ENCODE results near the gene COL19A1. TPM values are rescaled to one million over a fixed set of nuclear protein-coding genes. Genes with fewer than 3 reads are reported as not detected.

COL19A1 gene
- total and polyA plus RNA-seq, 9 donors = 0.20 to 0.23 TPM; not detected in 7

DNA sequence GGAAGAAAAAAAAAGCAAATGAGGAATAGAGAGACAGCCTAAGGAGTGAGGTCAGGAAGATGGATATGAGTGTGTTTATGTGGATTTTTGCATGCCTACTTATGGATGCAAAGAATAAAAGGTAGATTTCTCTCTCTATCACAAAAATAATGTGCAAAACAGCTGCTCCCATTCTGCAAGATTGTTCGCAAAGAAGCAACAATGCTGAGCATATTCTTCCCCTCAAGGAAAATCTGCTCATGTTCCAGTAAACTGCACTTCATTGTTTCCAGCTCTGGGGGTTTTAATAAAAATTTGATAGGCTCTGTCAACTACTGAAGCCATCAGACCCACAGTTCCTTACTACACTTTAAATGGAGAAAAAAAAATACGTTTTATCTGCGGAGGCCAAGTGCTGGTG, 259.2 kb downstream of the COL19A1 start:
- Histone ChIP-seq H3K27ac (no peak overlapping the region), H3K9me3 (no peaks in the 10 kb centered on the region), H3K4me1 (ENCODE audit: insufficient read depth) (no peaks in the 10 kb centered on the region), H3K4me3 (no peak overlapping the region), H3K27me3 (no peaks in the 10 kb centered on the region), H3K36me3 (no peaks in the 10 kb centered on the region)
- 71 to 79% (median 79%) methylated on average over 3 of the region's 3 CpGs for WGBS, 3 donors
- DNase-seq = no peak
- intact Hi-C loops (cut with DNase I) = no loop called here
- TF ChIP-seq, protein P1, sequence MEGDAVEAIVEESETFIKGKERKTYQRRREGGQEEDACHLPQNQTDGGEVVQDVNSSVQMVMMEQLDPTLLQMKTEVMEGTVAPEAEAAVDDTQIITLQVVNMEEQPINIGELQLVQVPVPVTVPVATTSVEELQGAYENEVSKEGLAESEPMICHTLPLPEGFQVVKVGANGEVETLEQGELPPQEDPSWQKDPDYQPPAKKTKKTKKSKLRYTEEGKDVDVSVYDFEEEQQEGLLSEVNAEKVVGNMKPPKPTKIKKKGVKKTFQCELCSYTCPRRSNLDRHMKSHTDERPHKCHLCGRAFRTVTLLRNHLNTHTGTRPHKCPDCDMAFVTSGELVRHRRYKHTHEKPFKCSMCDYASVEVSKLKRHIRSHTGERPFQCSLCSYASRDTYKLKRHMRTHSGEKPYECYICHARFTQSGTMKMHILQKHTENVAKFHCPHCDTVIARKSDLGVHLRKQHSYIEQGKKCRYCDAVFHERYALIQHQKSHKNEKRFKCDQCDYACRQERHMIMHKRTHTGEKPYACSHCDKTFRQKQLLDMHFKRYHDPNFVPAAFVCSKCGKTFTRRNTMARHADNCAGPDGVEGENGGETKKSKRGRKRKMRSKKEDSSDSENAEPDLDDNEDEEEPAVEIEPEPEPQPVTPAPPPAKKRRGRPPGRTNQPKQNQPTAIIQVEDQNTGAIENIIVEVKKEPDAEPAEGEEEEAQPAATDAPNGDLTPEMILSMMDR (IDR thresholded peaks at IDR 0.05) = no peak
- TF ChIP-seq EP300 (IDR thresholded peaks at IDR 0.05) (no peak), POLR2A (IDR thresholded peaks at IDR 0.05) (no peak)

DNA sequence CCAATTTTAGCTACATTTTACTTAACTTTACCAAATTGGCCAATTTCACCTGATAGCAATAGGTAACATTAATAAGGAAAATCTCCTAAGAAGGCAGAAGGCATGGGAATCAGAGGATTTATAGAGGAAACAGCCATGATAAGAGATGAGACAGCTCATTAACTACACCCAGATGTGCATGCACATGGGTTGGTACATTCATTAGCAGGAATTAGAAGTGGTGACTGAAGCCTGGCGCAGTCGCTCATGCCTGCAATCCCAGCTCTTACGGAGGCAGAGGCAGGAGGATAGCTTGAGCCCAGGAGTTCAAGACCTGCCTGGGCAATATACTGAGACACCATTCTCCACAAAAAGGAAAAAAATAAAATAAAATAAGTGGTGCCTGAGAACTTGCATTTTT, 263.0 kb downstream of the COL19A1 start:
- TF ChIP-seq POLR2A (IDR thresholded peaks at IDR 0.05) = no peak
- TF ChIP-seq EP300 (IDR thresholded peaks at IDR 0.05) = no peak
- TF ChIP-seq, protein P1 (IDR thresholded peaks at IDR 0.05) = no peak
- Histone ChIP-seq H3K4me3 (no peak overlapping the region), H3K36me3 (no peaks in the 10 kb centered on the region), H3K4me1 (ENCODE audit: insufficient read depth) (no peaks in the 10 kb centered on the region), H3K27me3 (no peaks in the 10 kb centered on the region), H3K27ac (no peak overlapping the region), H3K9me3 (no peaks in the 10 kb centered on the region)
- intact Hi-C loops (cut with DNase I) = no loop called here
- 71 to 76% (median 75%) methylated on average over 3 of the region's 3 CpGs for WGBS, 3 donors
- no peak for DNase-seq

DNA sequence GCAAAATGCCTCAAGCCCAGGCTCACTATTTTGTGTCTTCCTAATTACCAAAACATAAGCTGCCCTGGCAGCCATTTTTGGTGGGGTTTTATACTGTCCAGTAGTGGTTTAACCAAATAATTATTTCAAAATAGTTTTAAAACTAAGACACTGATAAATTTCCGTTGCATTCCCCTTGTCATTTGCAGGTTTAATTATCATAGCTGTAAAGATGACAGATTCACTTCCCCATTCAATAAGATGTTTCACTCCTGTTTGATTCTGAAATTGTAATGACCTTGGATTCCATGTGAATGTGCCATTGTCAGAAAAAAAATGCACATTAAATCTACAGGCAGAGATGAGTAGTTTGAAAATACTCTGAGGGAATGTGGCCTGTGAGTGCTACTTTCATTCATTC, 264.5 kb downstream of the COL19A1 start:
- no peaks in the 10 kb centered on the region for H3K36me3 ChIP-seq
- intact Hi-C loops (cut with DNase I) = no loop called here
- TF ChIP-seq, protein P1 (IDR thresholded peaks at IDR 0.05) = no peak
- no peak for TF ChIP-seq EP300 (IDR thresholded peaks at IDR 0.05)
- TF ChIP-seq POLR2A (IDR thresholded peaks at IDR 0.05) = no peak
- 31 to 47% (median 35%) methylated on average over 1 of the region's 1 CpG for WGBS, 3 donors
- no peak for DNase-seq
- H3K27ac ChIP-seq = no peak overlapping the region
- H3K9me3 ChIP-seq = no peaks in the 10 kb centered on the region
- no peaks in the 10 kb centered on the region for H3K27me3 ChIP-seq
- H3K4me3 ChIP-seq = no peak overlapping the region
- no peaks in the 10 kb centered on the region for H3K4me1 ChIP-seq (ENCODE audit: insufficient read depth)

DNA sequence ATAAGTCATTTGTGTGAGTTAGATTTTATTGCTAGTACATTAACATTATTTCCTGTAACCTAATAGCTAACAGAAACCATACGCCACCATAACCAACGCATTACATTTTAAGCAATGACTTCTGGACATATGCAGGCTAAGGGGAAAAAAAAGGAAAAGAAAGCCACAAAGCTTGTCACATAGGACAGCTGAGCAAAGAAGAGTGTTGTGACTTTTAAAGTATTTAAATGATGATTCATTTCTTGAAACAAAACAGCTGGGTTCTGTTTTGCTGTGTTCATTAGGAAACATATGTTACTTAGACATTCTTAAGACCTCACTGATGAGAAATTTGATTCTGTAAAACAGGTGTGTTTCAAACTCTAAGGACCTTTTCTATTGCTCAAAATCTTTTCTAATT, 265.2 kb downstream of the COL19A1 start:
- H3K9me3 ChIP-seq = no peaks in the 10 kb centered on the region

More for the DNA sequence above, 265.2 kb downstream of the COL19A1 start:
- H3K4me1 ChIP-seq (ENCODE audit: insufficient read depth) = no peaks in the 10 kb centered on the region
- intact Hi-C loops (cut with DNase I) = no loop called here
- TF ChIP-seq, protein P1 (IDR thresholded peaks at IDR 0.05) = no peak
- TF ChIP-seq EP300 (IDR thresholded peaks at IDR 0.05) = no peak
- TF ChIP-seq POLR2A (IDR thresholded peaks at IDR 0.05) = no peak
- DNase-seq = no peak
- H3K27me3 ChIP-seq = no peaks in the 10 kb centered on the region
- H3K27ac ChIP-seq = no peak overlapping the region
- H3K4me3 ChIP-seq = no peak overlapping the region
- 51 to 57% (median 52%) methylated on average over 2 of the region's 2 CpGs for WGBS, 3 donors
- H3K36me3 ChIP-seq = no peaks in the 10 kb centered on the region

All from ovary (tissue), 9 donors.